Hepatic stellate cell (primary cell): ENCODE measurements around the gene HOXB8.
A peak's percentile ranks its signal among the peaks of the same experiment; 100 is the strongest.

Experiments used
- DNase-seq: peaks from one replicate; pipeline ENCODE4 v3.0.0; 2011; ENCODE audit warnings: low spot score

HOXB8 gene

DNA sequence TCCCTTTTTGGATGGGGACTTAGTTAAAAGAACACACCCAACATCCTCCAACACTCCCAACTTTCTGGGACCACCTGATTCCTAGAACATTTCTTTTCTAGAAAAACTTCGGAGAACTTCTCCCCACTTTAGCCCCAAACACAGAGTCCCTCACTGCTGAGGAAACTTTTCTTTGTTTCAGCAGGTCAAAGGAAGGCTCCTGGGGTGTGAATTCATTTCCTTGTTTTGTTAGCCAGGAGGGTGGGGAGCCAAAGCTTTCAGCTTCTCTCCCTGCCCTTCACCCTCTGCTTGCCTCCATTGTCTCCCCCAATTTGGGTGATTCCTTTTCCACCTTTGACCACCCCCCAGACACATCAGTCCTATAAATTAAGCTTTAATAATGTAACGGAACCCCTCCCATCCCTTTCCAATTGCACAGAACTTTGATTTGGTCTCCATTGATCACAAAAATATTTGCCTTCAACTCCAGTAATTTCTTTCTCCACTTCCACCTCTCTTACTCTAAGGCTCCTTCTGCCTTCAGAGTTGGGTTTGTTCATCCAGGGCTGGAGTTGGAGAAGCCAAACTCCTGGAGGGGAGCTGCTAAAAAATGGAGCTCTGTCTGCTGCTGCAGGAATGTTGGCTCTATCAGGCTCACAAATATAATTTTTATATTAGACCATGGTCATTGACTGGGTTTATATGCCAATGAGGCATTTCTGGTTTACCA lies 47.3 kb downstream of the HOXB8 start:
- no peak for DNase-seq

DNA sequence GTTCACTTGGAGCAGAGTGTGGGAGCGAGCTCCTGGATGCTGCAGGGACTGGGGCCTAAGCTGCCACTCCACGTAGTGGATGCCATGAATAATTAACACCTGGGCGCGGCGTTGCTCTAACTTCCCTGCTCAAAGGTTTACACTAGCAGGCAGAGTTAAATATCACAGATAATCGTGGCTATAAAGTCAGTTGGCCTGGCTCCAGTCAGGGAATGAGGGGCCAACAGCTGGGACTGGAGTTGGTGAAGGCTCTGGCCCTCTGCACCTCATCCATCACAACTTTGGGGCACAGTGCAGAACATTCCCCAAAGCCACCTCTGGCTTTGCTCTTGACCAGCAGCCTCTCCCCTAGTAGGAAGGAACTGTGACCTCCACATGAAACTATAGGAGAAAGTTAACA lies 47.9 kb downstream of the HOXB8 start:
- DNase-seq, result no peak

DNA sequence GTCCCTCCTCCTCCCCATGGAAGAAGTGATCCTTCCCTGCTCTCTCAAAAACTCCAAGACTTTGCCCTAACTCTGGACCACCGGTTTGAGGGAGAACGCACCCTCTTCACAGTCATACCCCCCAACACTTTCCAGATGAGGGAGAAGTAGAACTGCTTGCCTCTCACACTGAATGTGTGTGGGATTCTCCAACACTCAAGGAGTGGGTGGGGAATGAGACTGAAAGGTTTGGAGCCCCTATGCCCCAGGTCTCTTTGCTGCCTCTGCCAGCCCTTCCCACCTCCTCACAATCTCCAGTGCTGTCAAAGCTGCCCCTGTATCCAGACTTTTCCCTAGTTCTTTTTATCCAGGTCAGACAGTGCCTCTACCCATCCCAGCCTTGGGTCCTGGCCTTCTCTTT lies 48.4 kb downstream of the HOXB8 start:
- DNase-seq, result no peak

DNA sequence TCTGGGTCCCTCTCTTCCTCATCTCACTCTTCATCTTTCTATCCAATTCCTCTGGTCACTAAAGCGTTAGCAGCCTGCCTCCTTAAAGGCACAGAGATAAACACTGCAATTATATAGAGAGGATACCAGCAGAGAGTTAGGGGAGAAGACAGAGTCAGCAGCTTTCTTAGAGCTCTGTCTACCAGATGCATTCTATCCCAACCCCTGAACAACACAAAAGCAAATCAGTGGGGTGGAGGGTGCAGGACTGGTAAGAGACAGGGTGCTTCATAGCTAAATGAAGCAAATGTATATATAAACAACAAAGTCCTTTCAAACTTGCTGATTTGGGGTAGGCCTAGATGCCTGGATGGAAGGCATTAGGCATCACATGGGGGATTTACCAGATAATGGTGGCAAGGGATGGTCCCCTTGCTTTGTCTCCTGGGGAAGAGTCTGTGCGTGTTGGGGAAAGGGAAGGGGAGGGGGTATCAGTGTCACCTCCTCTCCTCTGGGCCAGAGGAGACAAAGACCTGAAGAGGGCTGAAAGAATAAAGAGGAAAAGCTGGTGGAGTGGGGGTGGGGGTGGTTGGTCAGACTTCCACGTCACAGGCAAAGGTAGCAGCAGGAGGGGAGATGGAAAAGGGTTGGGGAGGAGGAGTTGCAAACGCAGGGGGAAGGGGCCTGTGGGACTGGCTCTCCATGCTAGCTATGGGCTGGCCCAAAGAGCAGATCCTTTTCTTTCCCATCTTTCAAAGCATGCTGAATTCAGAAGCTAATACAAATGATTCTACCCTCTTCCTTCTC lies 49.0 kb downstream of the HOXB8 start:
- no peak for DNase-seq

DNA sequence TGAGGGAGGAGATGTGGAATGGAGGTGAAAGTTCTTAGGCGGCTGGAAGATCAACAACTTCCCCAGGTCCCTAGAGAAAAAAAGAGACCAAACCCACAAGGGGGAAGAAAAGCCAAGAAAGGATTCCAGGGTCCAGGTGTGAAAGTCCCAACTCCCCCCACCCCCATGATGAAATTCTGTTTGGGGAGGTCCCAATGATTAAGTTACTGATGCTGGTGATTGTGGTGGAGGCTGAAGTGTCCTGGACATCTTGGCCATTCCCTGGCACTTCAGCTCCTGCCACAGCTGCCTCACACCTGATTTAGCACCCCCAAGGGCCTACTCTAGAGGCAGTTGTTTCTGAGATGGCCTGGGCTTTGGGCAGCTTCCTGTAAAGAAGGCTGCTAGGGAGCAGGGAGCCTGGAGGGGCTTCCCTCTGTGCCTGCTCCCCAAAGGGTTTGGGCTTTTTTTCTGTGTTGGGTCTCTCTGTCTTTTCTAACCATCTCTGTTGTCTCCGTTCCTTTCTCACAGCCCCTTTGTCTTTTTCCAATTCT lies 50.0 kb downstream of the HOXB8 start:
- no peak for DNase-seq

DNA sequence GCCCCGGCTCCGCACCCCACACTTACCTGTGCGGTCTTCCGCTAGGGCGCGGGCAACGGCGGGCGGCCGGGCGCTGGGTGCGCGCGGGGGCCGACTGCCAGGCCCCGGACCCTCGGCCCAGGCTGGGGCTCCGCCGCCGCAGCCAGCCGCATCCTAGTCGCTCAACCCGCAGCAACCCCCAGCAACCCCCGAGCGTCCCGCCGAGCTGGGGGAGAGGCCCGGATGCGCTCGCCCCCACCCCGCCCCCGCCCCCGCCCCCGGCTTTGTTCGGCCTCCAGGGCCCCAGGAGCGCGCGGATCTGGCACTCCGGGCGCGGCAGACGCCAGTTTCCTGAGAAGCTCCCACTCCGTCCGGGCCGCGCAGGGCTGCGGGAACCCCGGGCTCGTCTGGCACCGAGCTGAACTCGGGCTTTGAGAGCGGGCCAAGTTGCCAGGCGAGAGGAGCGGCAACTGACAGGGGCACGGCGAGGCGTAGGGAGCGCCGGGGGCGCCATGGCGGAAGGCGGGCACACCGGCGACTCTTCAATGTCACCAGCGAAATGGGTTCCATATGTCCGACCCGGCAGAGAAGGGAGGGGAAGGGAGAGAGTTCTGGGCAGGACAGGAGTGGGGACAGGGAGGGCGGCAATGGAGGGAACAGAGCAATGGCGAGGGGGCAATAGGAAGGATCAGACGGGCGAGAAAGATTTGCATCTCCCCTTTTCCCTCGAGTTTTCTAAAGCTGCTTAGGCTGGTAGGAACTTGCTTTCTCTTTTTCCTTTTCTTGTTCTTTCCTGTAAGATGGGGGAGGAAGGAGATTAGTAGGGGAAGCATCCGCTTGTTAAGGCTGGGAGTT lies 50.7 kb downstream of the HOXB8 start:
- DNase-seq, result peak; percentile 40

DNA sequence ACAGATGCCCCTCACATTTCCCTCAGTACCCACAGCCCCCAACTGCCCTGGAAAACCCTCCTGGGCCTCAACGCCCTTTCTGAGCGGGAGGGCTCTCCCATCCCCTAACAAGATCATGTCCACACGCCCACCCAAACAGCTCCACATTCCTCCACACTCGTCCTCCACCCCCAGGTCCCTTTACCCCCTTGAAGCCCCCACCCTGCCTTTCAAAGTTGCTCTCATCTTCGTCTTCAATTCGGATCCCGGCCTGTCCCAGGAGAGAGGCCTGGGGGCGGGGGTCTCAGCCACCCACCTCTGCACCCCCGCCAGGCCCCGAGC lies 51.3 kb downstream of the HOXB8 start:
- no peak for DNase-seq

DNA sequence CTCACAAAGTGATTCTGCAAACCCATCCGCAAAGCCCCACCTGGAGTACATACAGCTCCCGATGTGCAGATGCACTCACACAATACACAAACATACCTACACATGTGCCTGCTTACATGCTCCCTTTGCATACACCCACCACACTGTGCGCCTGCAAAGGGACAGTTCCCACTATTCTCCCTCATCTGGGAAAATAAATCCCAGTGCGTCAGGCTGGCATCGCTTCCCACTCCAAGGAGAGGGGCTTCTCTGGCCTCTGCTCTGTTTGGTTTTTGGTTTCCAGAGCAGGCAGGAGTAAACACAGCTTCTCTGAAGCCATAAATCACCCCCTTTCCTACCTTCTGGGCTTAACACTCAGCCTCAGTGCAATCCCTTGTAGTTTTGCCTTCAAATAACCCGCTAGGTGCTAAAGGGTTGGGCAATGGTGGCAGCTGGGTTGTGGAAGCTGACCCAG lies 51.7 kb downstream of the HOXB8 start:
- DNase-seq, result no peak

DNA sequence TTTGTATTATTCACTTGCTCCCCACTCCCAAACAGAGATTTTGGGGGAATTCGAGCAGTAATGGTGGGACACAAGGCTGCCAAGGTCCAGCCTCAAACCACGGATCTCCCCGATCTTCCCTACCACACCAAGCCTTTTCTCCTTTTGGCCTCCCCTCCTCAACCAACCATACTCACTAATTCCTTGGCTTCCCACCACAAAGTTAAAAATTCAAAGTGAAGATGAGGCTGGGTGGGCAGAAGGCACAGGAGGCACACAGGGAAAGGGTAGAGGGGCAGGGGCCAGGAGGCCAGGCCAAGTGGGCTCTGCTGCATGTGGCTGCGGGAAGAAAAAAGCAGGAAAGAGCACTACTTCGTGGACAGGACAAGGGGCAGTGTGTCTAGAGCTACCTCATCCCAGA lies 52.2 kb downstream of the HOXB8 start:
- DNase-seq, result no peak
